Body of pancreas (tissue), 4 donors: ENCODE measurements around the gene NECAB3. TPM values are rescaled to one million over a fixed set of nuclear protein-coding genes. Genes with fewer than 3 reads are reported as not detected.

Experiments
- ATAC-seq: fragments of 150-250 bp; one replicate; pipeline ENCODE4 v1.9.1; 2016
- DNase-seq, 4 donors: peaks; one replicate each; pipeline ENCODE4 v3.0.0-alpha.2; 2019
- H3K27ac ChIP-seq, 4 donors: fragments of 200-600 bp; sonication (generic); 1 replicate in 3 of 4; 2 replicates in 1 of 4; pipeline versions ENCODE4 v1.5.1 to v1.6.1; 2016 to 2019; ENCODE audit warnings: mild to moderate bottlenecking in 1 of 4, mixed read lengths in 1 of 4, moderate library complexity in 1 of 4
- H3K27me3 ChIP-seq, 2 donors: fragments of 200-600 bp; sonication (generic); one replicate each; pipeline ENCODE4 v1.6.0; 2016; ENCODE audit warnings: mild to moderate bottlenecking in 1 of 2
- H3K36me3 ChIP-seq, 2 donors: fragments of 200-600 bp; sonication (generic); replicated peaks in 1 of 2; 2 replicates each; pipeline ENCODE4 v1.5.1; 2016; ENCODE audit warnings: low read depth in 2 of 2; ENCODE audit not compliant: insufficient read depth in 1 of 2
- H3K4me1 ChIP-seq: fragments of 200-600 bp; sonication (generic); one replicate; pipeline ENCODE4 v1.6.0; 2016
- H3K4me3 ChIP-seq, 2 donors: fragments of 200-600 bp; sonication (generic); 1 replicate in 1 of 2; 2 replicates in 1 of 2; pipeline ENCODE4 v1.5.1; 2016 to 2019
- H3K9me3 ChIP-seq, 3 donors: fragments of 200-600 bp; sonication (generic); 1 replicate in 2 of 3; 2 replicates in 1 of 3; pipeline ENCODE4 v1.5.1; 2016
- POLR2A ChIP-seq, 3 donors: fragments of 450-650 bp; IDR thresholded peaks; one replicate each; pipeline ENCODE4 v1.6.1; 2016; ENCODE audit warnings: antibody characterized with exemption in 3 of 3, mild to moderate bottlenecking in 2 of 3
- WGBS, 2 donors: methylation state at CpG; one replicate each; pipeline ENCODE4 v1.1.5; 2017; 5-methylcytosine and 5-hydroxymethylcytosine counted together
- intact Hi-C: fragments of 100-400 bp; cut with DNase I; formaldehyde crosslinking; loops from one replicate; pipeline ENCODE4 v1.15.1; 2023
- total RNA-seq, 2 donors: library from RNA; depleted of rRNA; stranded (reverse); fragments of >200 nt; gene quantifications; one replicate each; pipeline ENCODE4 v1.1.0, GENCODE V29; 2016
- TF ChIP-seq, protein P1 (sequence below), 7 experiments: fragments of 450-650 bp in 4 of 7; fragments of 200-600 bp in 3 of 7; sonication (generic) in 3 of 7; IDR thresholded peaks; one replicate each; pipeline ENCODE4 v1.5.1; 2016 to 2019; ENCODE audit warnings: antibody characterized with exemption in 7 of 7

The NECAB3 gene
- total RNA-seq, 2 donors from 2014 or later = 41.8 to 92.3 TPM

DNA sequence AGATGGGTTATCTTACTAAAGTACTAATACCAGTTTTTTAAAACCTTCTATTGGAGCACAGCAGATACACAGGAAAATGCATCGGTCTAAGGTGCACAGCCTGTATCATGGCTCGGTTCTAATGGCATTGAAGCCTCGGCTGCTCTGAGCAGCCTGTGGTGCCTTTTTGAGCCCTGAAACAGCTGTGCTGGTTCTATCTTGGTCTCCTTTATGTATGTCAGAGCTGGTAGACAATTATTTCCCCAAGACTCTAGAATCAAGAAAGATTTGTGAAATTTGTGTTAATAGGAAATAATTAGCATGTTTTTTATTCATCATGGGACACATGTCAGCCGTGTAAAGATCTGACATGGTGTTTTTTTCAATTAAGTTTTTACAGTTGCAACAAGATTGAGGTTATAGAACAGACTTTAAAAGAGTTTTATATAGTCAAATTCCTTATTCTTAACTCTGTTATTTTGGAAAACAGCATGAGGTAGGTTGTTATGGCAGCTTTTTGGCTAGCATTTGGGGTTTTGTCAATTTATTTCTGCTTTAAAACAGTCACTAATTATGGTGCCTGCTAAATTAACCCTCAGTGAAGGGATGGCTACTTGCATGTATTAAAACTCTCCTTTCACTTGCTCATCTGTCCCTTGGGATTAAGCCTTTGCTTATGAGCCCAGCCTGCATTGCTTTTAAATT lies 52.4 kb downstream of the NECAB3 start:
- Histone ChIP-seq H3K36me3 (peaks cover 0 to 10% of the 10 kb centered on the region in 2 donors), H3K4me3 (no peak overlapping the region), H3K27me3 (no peaks in the 10 kb centered on the region), H3K4me1 (no peaks in the 10 kb centered on the region), H3K27ac (no peak overlapping the region), H3K9me3 (no peaks in the 10 kb centered on the region)
- intact Hi-C loops = no loop called here
- ATAC-seq (no peak), DNase-seq (no peak)
- WGBS, 2 donors = 92% methylated on average over 4 of the region's 4 CpGs
- TF ChIP-seq, protein P1, sequence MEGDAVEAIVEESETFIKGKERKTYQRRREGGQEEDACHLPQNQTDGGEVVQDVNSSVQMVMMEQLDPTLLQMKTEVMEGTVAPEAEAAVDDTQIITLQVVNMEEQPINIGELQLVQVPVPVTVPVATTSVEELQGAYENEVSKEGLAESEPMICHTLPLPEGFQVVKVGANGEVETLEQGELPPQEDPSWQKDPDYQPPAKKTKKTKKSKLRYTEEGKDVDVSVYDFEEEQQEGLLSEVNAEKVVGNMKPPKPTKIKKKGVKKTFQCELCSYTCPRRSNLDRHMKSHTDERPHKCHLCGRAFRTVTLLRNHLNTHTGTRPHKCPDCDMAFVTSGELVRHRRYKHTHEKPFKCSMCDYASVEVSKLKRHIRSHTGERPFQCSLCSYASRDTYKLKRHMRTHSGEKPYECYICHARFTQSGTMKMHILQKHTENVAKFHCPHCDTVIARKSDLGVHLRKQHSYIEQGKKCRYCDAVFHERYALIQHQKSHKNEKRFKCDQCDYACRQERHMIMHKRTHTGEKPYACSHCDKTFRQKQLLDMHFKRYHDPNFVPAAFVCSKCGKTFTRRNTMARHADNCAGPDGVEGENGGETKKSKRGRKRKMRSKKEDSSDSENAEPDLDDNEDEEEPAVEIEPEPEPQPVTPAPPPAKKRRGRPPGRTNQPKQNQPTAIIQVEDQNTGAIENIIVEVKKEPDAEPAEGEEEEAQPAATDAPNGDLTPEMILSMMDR (IDR thresholded peaks at IDR 0.05) = no peak
- no peak for TF ChIP-seq POLR2A (IDR thresholded peaks at IDR 0.05)

DNA sequence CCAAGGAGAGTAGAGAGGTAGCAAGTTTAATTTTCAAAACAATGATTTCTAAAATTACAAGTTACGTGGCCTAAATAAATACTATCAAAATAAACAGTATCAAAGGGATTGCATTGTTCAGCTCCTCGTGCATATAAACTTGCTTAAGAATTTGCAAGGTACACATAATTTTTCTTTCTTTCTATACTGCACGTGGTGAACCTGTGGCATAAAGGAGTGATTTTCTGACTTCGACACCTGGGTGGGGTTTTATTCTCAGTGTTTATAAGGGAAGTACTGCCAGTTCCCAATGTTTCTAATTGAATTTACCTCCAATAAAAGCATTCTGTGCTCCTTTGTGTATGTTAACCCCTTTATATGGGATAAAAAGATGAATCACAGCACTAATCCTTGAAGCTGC lies 62.2 kb downstream of the NECAB3 start:
- no peak overlapping the region for H3K27ac ChIP-seq
- H3K36me3 ChIP-seq = peaks cover 0 to 4% of the 10 kb centered on the region in 2 donors
- no peaks in the 10 kb centered on the region for H3K9me3 ChIP-seq
- intact Hi-C loops = no loop called here
- ATAC-seq (no peak), DNase-seq (no peak)
- no peaks in the 10 kb centered on the region for H3K27me3 ChIP-seq
- no peaks in the 10 kb centered on the region for H3K4me1 ChIP-seq
- TF ChIP-seq POLR2A (IDR thresholded peaks at IDR 0.05) = no peak
- TF ChIP-seq, protein P1 (IDR thresholded peaks at IDR 0.05) = no peak
- WGBS, 2 donors = 61 to 67% methylated on average over 4 of the region's 4 CpGs
- H3K4me3 ChIP-seq = no peak overlapping the region

DNA sequence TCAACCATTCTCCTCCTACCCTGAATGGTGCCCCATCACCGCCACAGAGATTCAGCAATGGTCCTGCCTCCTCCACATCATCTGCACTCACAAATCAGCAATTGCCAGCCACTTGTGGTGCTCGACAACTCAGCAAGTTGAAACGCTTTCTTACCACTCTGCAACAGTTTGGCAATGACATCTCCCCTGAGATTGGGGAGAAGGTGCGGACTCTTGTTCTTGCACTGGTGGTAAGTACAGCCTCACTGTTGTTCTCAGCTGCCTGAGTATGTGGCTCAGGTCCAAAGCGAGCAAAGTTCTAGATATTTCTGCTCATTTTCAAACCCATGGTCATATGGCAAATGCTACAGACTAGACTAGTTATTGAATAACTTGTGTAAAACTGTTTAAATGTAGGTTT lies 63.1 kb downstream of the NECAB3 start:
- peaks cover 0 to 4% of the 10 kb centered on the region in 2 donors for H3K36me3 ChIP-seq

DNA sequence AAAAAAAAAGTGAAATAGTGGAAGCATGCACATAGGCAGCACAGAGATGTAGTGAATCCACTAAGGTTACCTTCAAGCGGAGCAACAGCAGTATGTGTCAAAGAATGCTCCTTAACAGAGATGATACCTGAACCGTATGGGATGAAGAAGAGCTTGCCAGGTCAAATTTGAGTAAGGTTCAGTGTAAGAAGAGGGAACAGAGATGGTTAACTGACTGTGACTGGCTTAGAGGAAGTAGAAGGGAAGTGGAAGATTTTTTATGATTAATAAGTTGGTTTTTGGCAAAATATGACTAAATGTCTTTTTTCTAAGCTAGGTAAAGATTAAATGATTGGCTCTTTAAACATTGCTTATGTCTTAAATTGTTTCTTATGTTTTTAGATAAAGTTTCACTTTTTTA lies 64.7 kb downstream of the NECAB3 start:
- H3K4me3 ChIP-seq = no peak overlapping the region
- no peaks in the 10 kb centered on the region for H3K9me3 ChIP-seq
- peaks cover 0 to 4% of the 10 kb centered on the region in 2 donors for H3K36me3 ChIP-seq
- 89 to 94% methylated on average over 2 of the region's 2 CpGs for WGBS, 2 donors
- TF ChIP-seq POLR2A (IDR thresholded peaks at IDR 0.05) = no peak
- TF ChIP-seq, protein P1 (IDR thresholded peaks at IDR 0.05) = no peak
- no peaks in the 10 kb centered on the region for H3K4me1 ChIP-seq
- ATAC-seq (no peak), DNase-seq (no peak)
- intact Hi-C loops = no loop called here
- H3K27me3 ChIP-seq = no peaks in the 10 kb centered on the region
- no peak overlapping the region for H3K27ac ChIP-seq

More for the DNA sequence above, 63.1 kb downstream of the NECAB3 start:
- no peak for ATAC-seq
- no peak overlapping the region for H3K4me3 ChIP-seq
- H3K27ac ChIP-seq = no peak overlapping the region
- H3K9me3 ChIP-seq = no peaks in the 10 kb centered on the region
- TF ChIP-seq POLR2A (IDR thresholded peaks at IDR 0.05) = no peak
- TF ChIP-seq, protein P1 (IDR thresholded peaks at IDR 0.05) = no peak
- H3K4me1 ChIP-seq = no peaks in the 10 kb centered on the region
- DNase-seq = no peak
- intact Hi-C loops = no loop called here
- WGBS, 2 donors = 96 to 100% methylated on average over 4 to 5 of the region's 5 CpGs
- no peaks in the 10 kb centered on the region for H3K27me3 ChIP-seq

Other genes with a start within 250 kb of the NECAB3 start
- 10 to 100 TPM; 19.8 to 22.6 TPM for gene SNTA1, start 230.7 kb downstream of the NECAB3 start, total RNA-seq
- 10 to 100 TPM; 10.6 to 12.5 TPM for gene CBFA2T2, start 184.3 kb downstream of the NECAB3 start, total RNA-seq
- gene C20orf144, start 12.1 kb downstream of the NECAB3 start, total RNA-seq = under 1 TPM in 1 of 2 donors, not detected in 1; 0.66 TPM
- 1 to 10 TPM; 4.0 to 4.9 TPM for gene ACTL10, start 7.5 kb downstream of the NECAB3 start, total RNA-seq
- under 1 TPM in 1 of 2 donors, not detected in 1; 0.66 TPM for gene E2F1, start 12.0 kb upstream of the NECAB3 start, total RNA-seq
- 1 to 10 TPM; 3.3 to 5.2 TPM for gene PXMP4, start 45.9 kb upstream of the NECAB3 start, total RNA-seq
- under 1 TPM; 0.33 to 0.78 TPM for gene ZNF341, start 57.6 kb upstream of the NECAB3 start, total RNA-seq
- gene CHMP4B, start 136.9 kb upstream of the NECAB3 start, total RNA-seq = 10 to 100 TPM; 24.1 to 43.3 TPM